Measurements from ENCODE around the gene ING2.

DNA sequence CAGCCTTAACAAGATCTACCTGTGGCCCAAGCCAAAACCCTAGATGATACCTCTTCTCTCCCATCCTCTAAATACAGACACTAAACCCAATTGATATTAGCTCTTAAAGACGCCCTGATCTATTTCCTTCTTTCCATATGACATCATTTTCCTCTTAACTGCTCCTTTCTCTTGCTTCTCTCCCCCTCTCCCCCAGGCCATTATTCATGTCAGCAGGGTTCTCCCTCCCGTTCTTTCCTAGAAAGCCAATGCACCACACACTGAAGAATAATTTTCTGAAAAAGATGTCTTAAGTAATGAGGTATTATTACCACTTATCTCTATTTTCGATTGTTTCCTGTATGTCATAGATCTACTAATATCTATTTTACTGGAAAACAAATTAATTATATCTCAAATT lies 9.7 kb upstream of the ING2 start:
- TF ChIP-seq BRCA1 (IDR thresholded peaks at IDR 0.05; ENCODE audit: low read depth, low read length) (no peak), KDM5A (IDR thresholded peaks at IDR 0.05; ENCODE audit: low read length) (no peak), MAX (IDR thresholded peaks at IDR 0.05) (no peak), CTCF (IDR thresholded peaks at IDR 0.05; ENCODE audit: control extremely low read depth in 1 of 3, insufficient read depth in 1 of 3, low read depth in 1 of 3, low read length in 3 of 3) (no peak), POLR2A (IDR thresholded peaks at IDR 0.05; ENCODE audit: control extremely low read depth in 1 of 2, low read depth in 2 of 2, low read length in 2 of 2) (no peak), SUZ12 (IDR thresholded peaks at IDR 0.05; ENCODE audit: low read length) (no peak), EZH2 (IDR thresholded peaks at IDR 0.05; ENCODE audit: low read depth, low read length, severe bottlenecking) (no peak), CEBPB (IDR thresholded peaks at IDR 0.05; ENCODE audit: low read depth, low read length) (no peak)

Measured in H1 (cell line).